HCT116 (cell line): ENCODE results near the gene MRM3. TPM values are rescaled to one million over a fixed set of nuclear protein-coding genes. Genes with fewer than 3 reads are reported as not detected.

Source experiments
- ATAC-seq: fragments of 200-7000 bp; cut with Tn5 transposase; 2 replicates; pipeline ENCODE4 v1.9.1; 2020; ENCODE audit warnings: mild to moderate bottlenecking, moderate library complexity
- BruUV-seq: library from RNA; stranded (reverse); fragments of 400-500 nt; replicated peaks from 2 replicates; lab custom pipeline; 2021; lab: Mats Ljungman, UMichigan
- CTCF ChIA-PET: fragments of 300-600 bp; sonication (Branson Sonifier 250); formaldehyde crosslinking; loops from one replicate; lab custom pipeline; 2021; ENCODE audit warnings: antibody characterized with exemption; lab: Charles Lee
- POLR2A ChIA-PET: fragments of 300-600, 350-600 bp; sonication (Branson Sonifier 250); formaldehyde crosslinking; loops from one replicate; lab custom pipeline; 2021; ENCODE audit warnings: antibody characterized with exemption; lab: Charles Lee
- RAD21 ChIA-PET, 2 experiments: fragments of 300-600 bp; sonication (Branson Sonifier 250); formaldehyde crosslinking; loops; one replicate each; lab custom pipeline; 2023; ENCODE audit warnings: low total read pairs in 2 of 2; ENCODE audit not compliant: uncharacterized antibody in 2 of 2, unreplicated experiment in 2 of 2, low non-redundant PET in 1 of 2; lab: Charles Lee
- DNase-seq: peaks from one replicate; pipeline ENCODE4 v3.0.0-alpha.2; 2010; ENCODE audit warnings: low read depth, low spot score
- H2AFZ ChIP-seq: fragments of 200-600 bp; shearing (Covaris generic), sonication (generic); 2 replicates; pipeline ENCODE4 v1.6.1; 2017; ENCODE audit warnings: low read depth, mixed run types, mixed read lengths, antibody characterized with exemption, low read length; ENCODE audit not compliant: poor library complexity, severe bottlenecking
- H3K27ac ChIP-seq: 2 replicates; pipeline ENCODE4 v1.5.1; 2012; ENCODE audit warnings: low read depth, low read length
- H3K27me3 ChIP-seq: fragments of 200-600 bp; sonication (generic); 2 replicates; pipeline ENCODE4 v1.6.1; 2016; ENCODE audit warnings: mixed run types, low read length, mixed read lengths; ENCODE audit not compliant: insufficient read depth
- H3K36me3 ChIP-seq, 2 experiments: fragments of 200-500 bp in 1 of 2; fragments of 200-600 bp in 1 of 2; sonication (Bioruptor generic) in 1 of 2; sonication (generic) in 1 of 2; 2 replicates each; pipeline versions ENCODE4 v1.5.1 to v1.6.1; 2014 to 2016; ENCODE audit warnings: low read length in 2 of 2, inconsistent platforms in 1 of 2, mixed read lengths in 1 of 2, mixed run types in 1 of 2; ENCODE audit not compliant: insufficient read depth in 2 of 2, control insufficient read depth in 1 of 2
- H3K4me1 ChIP-seq, 2 experiments: fragments of 200-600 bp in 1 of 2; sonication (generic) in 1 of 2; 2 replicates each; pipeline versions ENCODE4 v1.5.1 to v1.6.1; 2012 to 2017; ENCODE audit warnings: low read length in 2 of 2, inconsistent platforms in 1 of 2, mild to moderate bottlenecking in 1 of 2, mixed read lengths in 1 of 2, mixed run types in 1 of 2, moderate library complexity in 1 of 2; ENCODE audit not compliant: insufficient read depth in 2 of 2, control insufficient read depth in 1 of 2
- H3K4me2 ChIP-seq: fragments of 200-600 bp; sonication (generic); 2 replicates; pipeline ENCODE4 v1.6.1; 2017; ENCODE audit warnings: mixed run types, low read length, mixed read lengths
- H3K4me3 ChIP-seq, 2 experiments: fragments of 200-600 bp in 1 of 2; sonication (generic) in 1 of 2; replicated peaks in 1 of 2; 2 replicates each; pipeline ENCODE4 v1.5.1; 2011 to 2016; ENCODE audit warnings: low read length in 2 of 2, control low read depth in 1 of 2, low read depth in 1 of 2, mild to moderate bottlenecking in 1 of 2, mixed read lengths in 1 of 2, mixed run types in 1 of 2
- H3K79me2 ChIP-seq: fragments of 200-600 bp; sonication (generic); 2 replicates; pipeline ENCODE4 v1.6.1; 2017; ENCODE audit warnings: mild to moderate bottlenecking, mixed run types, low read length, moderate library complexity, mixed read lengths; ENCODE audit not compliant: insufficient read depth
- H3K9ac ChIP-seq: fragments of 200-600 bp; sonication (generic); 2 replicates; pipeline ENCODE4 v1.6.1; 2016; ENCODE audit warnings: low read length, mixed read lengths
- H3K9me2 ChIP-seq: fragments of 200-600 bp; sonication (generic), shearing (Covaris generic); 2 replicates; pipeline ENCODE4 v1.6.1; 2017; ENCODE audit warnings: mixed run types, mild to moderate bottlenecking, moderate library complexity; ENCODE audit not compliant: insufficient read depth
- H3K9me3 ChIP-seq, 2 experiments: fragments of 200-500 bp in 1 of 2; fragments of 200-600 bp in 1 of 2; sonication (Bioruptor generic) in 1 of 2; sonication (generic) in 1 of 2; 2 replicates each; pipeline ENCODE4 v1.6.1; 2014 to 2017; ENCODE audit warnings: low read length in 2 of 2, mixed read lengths in 2 of 2, inconsistent platforms in 1 of 2, low read depth in 1 of 2, mild to moderate bottlenecking in 1 of 2, mixed run types in 1 of 2, moderate library complexity in 1 of 2; ENCODE audit not compliant: control insufficient read depth in 1 of 2, insufficient read depth in 1 of 2
- H4K20me1 ChIP-seq: fragments of 200-600 bp; sonication (generic), shearing (Covaris generic); 2 replicates; pipeline ENCODE4 v1.6.1; 2017; ENCODE audit warnings: mixed run types, mild to moderate bottlenecking, moderate library complexity; ENCODE audit not compliant: insufficient read depth
- FOSL1 ChIP-seq: IDR thresholded peaks from 2 replicates; pipeline ENCODE4 v1.6.1; 2012; ENCODE audit warnings: low read depth
- MAX ChIP-seq: IDR thresholded peaks from 2 replicates; pipeline ENCODE4 v1.6.1; 2012
- REST ChIP-seq: IDR thresholded peaks from 2 replicates; pipeline ENCODE4 v1.6.1; 2012; ENCODE audit warnings: low read depth
- SIN3A ChIP-seq: IDR thresholded peaks from 2 replicates; pipeline ENCODE4 v1.6.1; 2012; ENCODE audit warnings: low read depth
- ZBTB33 ChIP-seq: IDR thresholded peaks from 2 replicates; pipeline ENCODE4 v1.6.1; 2011; ENCODE audit warnings: mild to moderate bottlenecking, low read length, moderate library complexity; ENCODE audit not compliant: insufficient replicate concordance; ENCODE audit errors: extremely low read depth
- intact Hi-C: fragments of 100-400 bp; cut with micrococcal nuclease; formaldehyde crosslinking; loops from 2 replicates; pipeline ENCODE4 v1.10.0; 2022
- total RNA-seq: library from RNA; stranded (reverse); gene quantifications from one replicate; pipeline ENCODE4 v1.2.1, GENCODE V29; 2021; ENCODE audit not compliant: unreplicated experiment

The MRM3 gene
- total RNA-seq, 1 experiment from 2014 or later: 32.6 TPM

GRCh38 chr17:841313-841712 is 59.2 kb downstream of the MRM3 start:
- H3K4me1 ChIP-seq: no peaks in the 10 kb centered on the region
- intact Hi-C loops: no loop called here
- H3K36me3 ChIP-seq: no peaks in the 10 kb centered on the region
- no peaks in the 10 kb centered on the region for H4K20me1 ChIP-seq
- H3K27me3 ChIP-seq: no peaks in the 10 kb centered on the region
- POLR2A ChIA-PET: no interaction called here
- no TSS peak for BruUV-seq
- H3K9me3 ChIP-seq: no peaks in the 10 kb centered on the region
- no peak for ATAC-seq
- TF ChIP-seq FOSL1: no peak
- TF ChIP-seq MAX: no peak
- TF ChIP-seq REST: no peak
- no peak for TF ChIP-seq ZBTB33
- no peak for TF ChIP-seq SIN3A
- DNase-seq: no peak
- CTCF ChIA-PET: no interaction called here
- H3K79me2 ChIP-seq: peaks cover 63% of the 10 kb centered on the region
- no peaks in the 10 kb centered on the region for H3K9me2 ChIP-seq
- no peak overlapping the region for H2AFZ ChIP-seq
- no peak overlapping the region for H3K4me2 ChIP-seq
- no peak overlapping the region for H3K27ac ChIP-seq
- no peak overlapping the region for H3K4me3 ChIP-seq
- H3K9ac ChIP-seq: no peak overlapping the region
- RAD21 ChIA-PET: no interaction called here

Other genes starting within 250 kb of the MRM3 start
- 47.8 TPM for gene VPS53, start 67.5 kb upstream of the MRM3 start, total RNA-seq
- 26.0 TPM for gene TLCD3A, start 49.8 kb upstream of the MRM3 start, total RNA-seq
- 53.2 TPM for gene GEMIN4, start 30.1 kb upstream of the MRM3 start, total RNA-seq
- gene GLOD4, start 73 bp upstream of the MRM3 start, total RNA-seq: 80.7 TPM
- gene NXN, start 197.4 kb downstream of the MRM3 start, total RNA-seq: 83.7 TPM
- 14.0 TPM for gene TIMM22, start 214.8 kb downstream of the MRM3 start, total RNA-seq